LNCAP (cell line): Measurements from ENCODE around the gene C4BPB.

Experiments
- CTCF ChIP-seq: fragments of 450-650 bp; IDR thresholded peaks from 2 replicates; pipeline ENCODE4 v1.5.1; 2017; ENCODE audit warnings: mild to moderate bottlenecking

The C4BPB gene

GRCh38 chr1:207115269-207115668, 26.6 kb downstream of the C4BPB start:
- no peak for TF ChIP-seq CTCF

GRCh38 chr1:207124389-207124788, 35.7 kb downstream of the C4BPB start:
- TF ChIP-seq CTCF: no peak

GRCh38 chr1:207128336-207128921, 39.8 kb downstream of the C4BPB start:
- no peak for TF ChIP-seq CTCF

- no peak for TF ChIP-seq CTCF
Measured at GRCh38 chr1:207129053-207129452, 40.4 kb downstream of the C4BPB start.

GRCh38 chr1:207130252-207131036, 41.8 kb downstream of the C4BPB start:
- no peak for TF ChIP-seq CTCF

GRCh38 chr1:207131163-207131562, 42.5 kb downstream of the C4BPB start:
- no peak for TF ChIP-seq CTCF

- TF ChIP-seq CTCF: no peak
Measured at GRCh38 chr1:207134581-207134980, 45.9 kb downstream of the C4BPB start.
